Panc1 (cell line): Measurements from ENCODE around the gene LRMDA. TPM values are rescaled to one million over a fixed set of nuclear protein-coding genes. Genes with fewer than 3 reads are reported as not detected.

Source experiments
- ATAC-seq: fragments of 200-7000 bp; cut with Tn5 transposase; 2 replicates; pipeline ENCODE4 v1.9.1; 2020; ENCODE audit warnings: mild to moderate bottlenecking, moderate library complexity
- BruUV-seq: library from RNA; stranded (reverse); fragments of 400-500 nt; replicated peaks from 2 replicates; lab custom pipeline; 2021; lab: Mats Ljungman, UMichigan
- CTCF ChIA-PET: fragments of 300-600 bp; sonication (Branson Sonifier 250); formaldehyde crosslinking; loops from one replicate; lab custom pipeline; 2022; ENCODE audit warnings: antibody characterized with exemption; lab: Charles Lee
- POLR2A ChIA-PET: fragments of 300-600 bp; sonication (Branson Sonifier 250); formaldehyde crosslinking; loops from one replicate; lab custom pipeline; 2022; ENCODE audit warnings: antibody characterized with exemption; lab: Charles Lee
- DNase-seq: peaks from one replicate; pipeline ENCODE4 v3.0.0-alpha.2; 2010; ENCODE audit warnings: low read depth, low spot score
- H3K27ac ChIP-seq: 2 replicates; pipeline ENCODE4 v1.5.1; 2011; ENCODE audit warnings: mild to moderate bottlenecking, low read length, inconsistent platforms
- H3K27me3 ChIP-seq: fragments of 200-500 bp; sonication (Bioruptor generic); 2 replicates; pipeline ENCODE4 v1.6.0; 2014; ENCODE audit warnings: low read length, inconsistent platforms; ENCODE audit not compliant: control insufficient read depth, insufficient read depth
- H3K36me3 ChIP-seq: fragments of 200-500 bp; sonication (Bioruptor generic); 2 replicates; pipeline ENCODE4 v1.5.1; 2014; ENCODE audit warnings: inconsistent platforms, mild to moderate bottlenecking, low read length, moderate library complexity; ENCODE audit not compliant: control insufficient read depth, insufficient read depth
- H3K4me1 ChIP-seq: 2 replicates; pipeline ENCODE4 v1.5.1; 2011; ENCODE audit warnings: inconsistent platforms, mild to moderate bottlenecking, low read length, moderate library complexity; ENCODE audit not compliant: control insufficient read depth, insufficient read depth
- H3K4me3 ChIP-seq, 2 experiments: 2 replicates each; pipeline ENCODE4 v1.5.1; 2011 to 2012; ENCODE audit warnings: low read depth in 2 of 2, low read length in 2 of 2, mild to moderate bottlenecking in 2 of 2, inconsistent platforms in 1 of 2, moderate library complexity in 1 of 2
- H3K9me3 ChIP-seq: fragments of 200-500 bp; sonication (Bioruptor generic); 2 replicates; pipeline ENCODE4 v1.5.1; 2014; ENCODE audit warnings: low read depth, mild to moderate bottlenecking, inconsistent platforms, low read length, moderate library complexity; ENCODE audit not compliant: control insufficient read depth, insufficient read depth
- CTCF ChIP-seq: fragments of 450-650 bp; IDR thresholded peaks from 2 replicates; pipeline ENCODE4 v1.5.1; 2017; ENCODE audit warnings: mild to moderate bottlenecking
- POLR2AphosphoS5 ChIP-seq: IDR thresholded peaks from 2 replicates; pipeline ENCODE4 v1.6.1; 2012; ENCODE audit warnings: mild to moderate bottlenecking, low read depth, low read length, moderate library complexity
- REST ChIP-seq, 2 experiments: IDR thresholded peaks; 2 replicates each; pipeline ENCODE4 v1.6.1; 2011 to 2012; ENCODE audit warnings: low read depth in 2 of 2, control low read depth in 1 of 2, low read length in 1 of 2, mild to moderate bottlenecking in 1 of 2, moderate library complexity in 1 of 2; ENCODE audit not compliant: insufficient read depth in 1 of 2
- SIN3A ChIP-seq: IDR thresholded peaks from 2 replicates; pipeline ENCODE4 v1.6.1; 2012; ENCODE audit warnings: low read depth, mild to moderate bottlenecking, low read length, moderate library complexity, borderline replicate concordance; ENCODE audit not compliant: insufficient read depth
- TCF7L2 ChIP-seq: IDR thresholded peaks from 2 replicates; pipeline ENCODE4 v1.6.1; 2011; ENCODE audit warnings: mild to moderate bottlenecking, low read depth, low read length, inconsistent platforms
- in situ Hi-C: cut with HindIII; loops from 2 replicates; pipeline ENCODE4 v1.10.0; 2016; ENCODE audit warnings: low sequenced_read_pairs, low pct_unique_long_range_greater_than_20kb
- intact Hi-C: fragments of 100-400 bp; cut with micrococcal nuclease; formaldehyde crosslinking; loops from one replicate; pipeline ENCODE4 v1.10.0; 2022; ENCODE audit not compliant: unreplicated experiment
- total RNA-seq: library from RNA; stranded (reverse); gene quantifications from one replicate; pipeline ENCODE4 v1.2.1, GENCODE V29; 2021; ENCODE audit not compliant: unreplicated experiment

LRMDA gene
- total RNA-seq, 1 experiment from 2014 or later, result 1.2 TPM

- intact Hi-C loops, result no loop called here
- ChIA-PET POLR2A (no interaction called here), CTCF (no interaction called here)
- TF ChIP-seq POLR2AphosphoS5, result no peak
- no peak for TF ChIP-seq TCF7L2
- no peak for TF ChIP-seq CTCF
- TF ChIP-seq SIN3A, result no peak
- TF ChIP-seq REST (IDR thresholded peaks at IDR 0.05; ENCODE audit: insufficient read depth in 1 of 2, low read depth in 2 of 2, low read length in 1 of 2), result no peak
- no TSS peak for BruUV-seq
- no peak overlapping the region for H3K4me3 ChIP-seq
- H3K9me3 ChIP-seq, result no peaks in the 10 kb centered on the region
- in situ Hi-C loops, result no loop called here
- H3K4me1 ChIP-seq, result no peaks in the 10 kb centered on the region
- H3K27me3 ChIP-seq, result peaks cover 2% of the 10 kb centered on the region; the same call in 1 of the 2 replicates
- H3K27ac ChIP-seq, result no peak overlapping the region
- ATAC-seq, result no peak
- H3K36me3 ChIP-seq, result no peaks in the 10 kb centered on the region
- no peak for DNase-seq
Measured at GRCh38 chr10:76342996-76343395, 911.6 kb downstream of the LRMDA start.

DNA sequence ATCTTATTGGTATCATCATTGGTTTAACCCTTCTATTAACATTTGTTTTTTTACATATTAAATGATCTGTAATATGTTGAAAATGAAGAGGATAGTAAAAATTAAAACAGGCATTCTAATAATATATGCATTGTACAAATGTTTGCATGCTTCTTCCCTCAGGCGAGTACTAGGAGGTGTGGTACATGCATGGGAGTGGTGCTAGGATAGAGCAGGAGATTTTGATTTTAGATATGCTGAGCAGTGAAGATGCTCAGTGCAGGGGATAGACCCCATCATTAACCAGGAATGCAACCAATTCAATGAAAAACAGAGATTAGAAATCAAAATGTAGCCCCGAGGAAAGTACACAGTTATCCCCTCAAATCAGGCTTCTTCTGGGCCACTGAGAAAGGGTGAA, 916.4 kb downstream of the LRMDA start:
- no TSS peak for BruUV-seq
- H3K27me3 ChIP-seq, result no peaks in the 10 kb centered on the region; the same call in 1 of the 2 replicates
- ChIA-PET CTCF (no interaction called here), POLR2A (no interaction called here)
- H3K27ac ChIP-seq, result no peak overlapping the region
- ATAC-seq (no peak), DNase-seq (no peak)
- no peaks in the 10 kb centered on the region for H3K9me3 ChIP-seq
- in situ Hi-C loops (no loop called here), intact Hi-C loops (no loop called here)
- TF ChIP-seq CTCF (no peak), SIN3A (no peak), POLR2AphosphoS5 (no peak), TCF7L2 (no peak), REST (IDR thresholded peaks at IDR 0.05; ENCODE audit: insufficient read depth in 1 of 2, low read depth in 2 of 2, low read length in 1 of 2) (no peak)
- no peaks in the 10 kb centered on the region for H3K4me1 ChIP-seq
- no peak overlapping the region for H3K4me3 ChIP-seq
- no peaks in the 10 kb centered on the region for H3K36me3 ChIP-seq
